NOMO-1 treated with DMSO at 0.1 percent for 48 hours (cell line): ENCODE measurements around the gene AMOT.

Experiments used
- DNase-seq: peaks from one replicate; lab custom pipeline; 2025; ENCODE audit not compliant: unreplicated experiment; lab: John Stamatoyannopoulos, UW

Gene AMOT

GRCh38 chrX:112803060-112803459, 37.6 kb downstream of the AMOT start:
- no peak for DNase-seq

GRCh38 chrX:112802541-112802940, 38.1 kb downstream of the AMOT start:
- DNase-seq, result no peak

GRCh38 chrX:112800971-112801775, 39.5 kb downstream of the AMOT start:
- no peak for DNase-seq

- DNase-seq, result no peak
Measured at GRCh38 chrX:112799425-112799824, 41.2 kb downstream of the AMOT start.

DNA sequence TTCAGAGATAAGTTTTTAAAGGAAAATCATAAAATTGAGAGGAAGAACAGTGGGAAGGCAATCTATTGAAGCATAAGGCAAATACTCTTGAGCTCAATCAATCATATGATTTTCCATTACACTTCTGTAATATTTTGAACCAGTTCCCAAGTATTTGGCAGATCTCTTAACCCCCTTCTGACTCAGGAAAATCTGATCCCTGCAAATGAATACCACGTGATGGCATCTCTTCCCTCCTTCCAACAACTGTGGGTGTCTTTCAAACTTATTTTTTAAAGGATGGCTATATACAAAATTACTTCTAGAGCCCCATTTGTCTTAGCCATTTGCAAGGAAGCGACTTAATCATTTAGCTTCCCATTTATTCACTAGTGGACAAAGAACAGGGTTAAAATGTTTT, 41.9 kb downstream of the AMOT start:
- no peak for DNase-seq

- DNase-seq, result no peak
Measured at GRCh38 chrX:112789931-112790330, 50.7 kb downstream of the AMOT start.

- peak; percentile 33 for DNase-seq
Measured at GRCh38 chrX:112786076-112786475, 54.6 kb downstream of the AMOT start.

- no peak for DNase-seq
Measured at GRCh38 chrX:112785344-112785743, 55.3 kb downstream of the AMOT start.

DNA sequence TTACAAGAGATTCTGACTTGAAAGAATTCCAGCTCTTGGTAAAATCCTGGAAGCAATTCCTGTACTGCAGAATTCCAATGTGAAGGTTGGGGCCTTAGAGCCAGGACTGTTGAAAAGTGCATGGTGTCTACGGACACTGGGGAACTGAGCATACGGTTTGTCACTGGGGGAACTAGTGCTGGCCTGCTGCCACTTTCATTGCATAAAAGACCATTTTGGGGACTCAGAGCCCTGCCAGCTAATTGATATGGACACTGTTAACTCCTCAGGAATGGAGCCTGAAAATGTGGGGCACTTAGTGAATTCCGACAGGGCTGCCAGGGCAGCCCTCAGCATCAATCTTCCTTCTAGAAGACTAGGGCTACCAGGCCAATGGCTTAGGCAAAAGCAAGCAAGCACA, 55.9 kb downstream of the AMOT start:
- no peak for DNase-seq

DNA sequence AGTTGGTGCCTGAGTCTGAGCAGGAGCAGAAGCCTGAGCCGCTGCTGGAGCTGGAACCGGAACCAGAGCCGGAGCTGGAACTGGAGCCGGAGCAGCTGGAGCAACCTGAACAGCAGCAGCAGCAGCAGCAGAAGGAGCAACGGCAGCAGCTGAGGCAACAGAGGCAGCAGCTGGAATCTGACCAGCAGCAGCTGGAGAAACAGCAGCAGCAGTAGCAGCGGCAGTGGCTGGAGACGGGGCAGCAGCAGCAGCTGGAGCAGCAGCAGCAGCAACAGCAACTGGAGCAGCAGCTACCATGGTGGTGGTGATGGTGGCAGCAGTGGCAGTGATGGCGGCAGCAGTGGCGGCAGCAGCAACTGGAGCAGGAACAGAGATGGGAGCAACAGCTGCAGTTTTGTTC, 61.5 kb downstream of the AMOT start:
- no peak for DNase-seq

- DNase-seq, result no peak
Measured at GRCh38 chrX:112774651-112775293, 65.9 kb downstream of the AMOT start.

DNA sequence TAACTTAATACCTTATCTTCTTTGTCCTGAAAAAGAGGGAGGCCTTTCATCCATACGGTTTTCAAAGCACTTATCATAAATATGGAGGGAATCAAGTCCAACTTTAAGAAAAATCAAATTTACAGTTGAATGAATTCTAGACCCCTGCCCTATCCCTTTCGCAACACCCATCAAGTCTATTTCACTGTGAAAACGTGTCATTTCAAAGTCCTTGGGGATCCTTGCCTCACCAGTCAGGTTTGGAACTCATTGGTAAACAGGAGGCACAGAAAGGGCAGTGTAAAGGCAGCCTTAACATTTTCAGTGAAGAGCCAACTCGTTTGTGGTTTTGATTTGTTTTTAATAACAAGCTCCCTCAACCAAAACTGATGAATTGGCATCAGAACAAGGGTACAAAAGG, 66.5 kb downstream of the AMOT start:
- DNase-seq, result no peak

DNA sequence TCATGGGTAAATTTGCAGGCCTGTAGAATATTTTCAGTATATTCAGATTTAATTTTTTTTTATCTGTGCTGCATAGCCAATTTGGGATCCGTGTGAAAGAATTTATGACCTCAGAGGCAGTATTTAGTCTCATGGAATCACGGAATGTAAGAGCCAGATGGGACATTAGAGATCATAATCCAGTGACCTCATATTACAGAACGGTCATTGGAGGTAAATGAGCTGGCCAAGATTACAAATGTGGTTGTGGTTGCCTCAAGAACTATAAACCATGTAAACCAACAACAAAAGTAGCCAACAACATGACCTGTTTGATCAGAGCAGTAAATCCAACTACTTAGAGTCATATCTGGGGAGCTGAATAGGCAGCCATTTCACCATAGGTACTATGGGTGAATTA, 71.6 kb downstream of the AMOT start:
- no peak for DNase-seq

DNA sequence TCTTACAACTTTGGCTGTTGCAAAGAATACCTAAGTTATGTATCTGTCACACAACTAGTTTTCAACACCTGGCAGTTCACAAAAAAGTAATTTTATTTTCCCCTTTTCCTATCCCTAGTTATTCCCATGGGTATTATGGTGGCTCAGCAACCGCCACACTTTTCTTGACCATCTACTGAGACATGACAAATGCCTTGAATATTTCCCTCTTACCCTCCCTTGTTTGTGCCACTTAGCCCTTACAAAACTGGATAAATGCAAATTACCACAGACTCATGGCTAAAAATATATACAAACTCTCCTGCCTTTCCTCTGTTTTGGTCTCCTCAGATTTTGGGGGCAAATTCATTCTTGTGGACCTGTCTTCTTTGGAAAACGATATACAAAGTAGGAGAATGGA, 72.1 kb downstream of the AMOT start:
- DNase-seq, result no peak

- DNase-seq, result no peak
Measured at GRCh38 chrX:112766774-112767173, 73.9 kb downstream of the AMOT start.

- peak; percentile 68 for DNase-seq
Measured at GRCh38 chrX:112761242-112762207, 79.1 kb downstream of the AMOT start.

DNA sequence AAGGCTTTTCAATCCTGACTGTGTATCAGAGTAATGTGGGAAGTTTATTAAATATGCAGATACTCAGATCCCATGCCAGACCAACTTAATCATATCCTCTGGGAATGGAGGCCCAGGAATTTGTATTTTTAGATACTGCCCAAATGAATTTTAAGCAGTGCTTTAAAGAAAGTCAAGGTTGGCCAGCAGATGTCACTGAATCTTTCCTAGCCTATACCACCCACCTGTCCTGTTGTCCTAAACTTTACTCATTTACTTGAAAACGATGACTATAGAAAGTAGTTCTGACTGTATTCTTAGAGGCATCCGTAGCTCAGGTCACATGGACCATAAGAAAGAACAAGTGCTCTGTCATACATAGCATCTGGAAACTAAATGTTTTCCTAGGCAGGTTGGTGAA, 79.9 kb downstream of the AMOT start:
- no peak for DNase-seq

- DNase-seq, result no peak
Measured at GRCh38 chrX:112759966-112760365, 80.7 kb downstream of the AMOT start.

GRCh38 chrX:112759512-112759911, 81.1 kb downstream of the AMOT start:
- no peak for DNase-seq

DNA sequence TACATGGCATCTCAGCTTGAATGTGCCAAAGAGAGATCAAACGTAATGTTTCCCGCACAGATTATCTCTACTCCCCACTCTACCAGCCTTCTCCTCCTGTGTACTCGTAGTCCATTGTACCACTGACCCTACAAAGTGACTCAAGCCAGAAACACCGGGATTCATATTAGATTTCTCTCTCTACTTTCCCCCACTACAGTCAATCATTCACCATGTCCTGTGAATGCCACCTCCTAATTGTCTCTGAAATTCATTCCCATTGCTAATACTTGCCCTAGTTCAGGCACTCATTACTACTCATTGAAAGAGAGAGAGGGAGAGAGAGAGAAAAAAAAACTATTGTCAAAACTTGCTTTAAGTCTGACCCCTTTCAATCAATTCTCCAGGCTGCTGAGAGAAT, 82.7 kb downstream of the AMOT start:
- no peak for DNase-seq

DNA sequence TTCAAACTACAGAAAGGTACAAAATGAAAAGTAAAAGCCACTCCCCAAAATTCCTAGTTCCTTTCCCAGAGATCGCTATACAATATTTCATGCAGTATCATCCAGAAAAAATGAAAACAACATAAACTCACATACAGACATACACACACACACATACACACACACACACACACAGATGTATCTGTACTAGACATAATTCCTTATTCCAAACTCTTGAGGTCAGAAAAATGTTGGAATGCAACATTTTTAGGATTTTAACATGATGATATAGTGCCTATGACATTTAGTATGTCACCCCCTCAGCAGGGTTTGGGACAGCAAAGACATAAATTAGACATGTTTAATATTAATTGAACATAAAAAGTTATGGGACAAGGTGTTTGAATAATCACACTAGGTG, 87.5 kb downstream of the AMOT start:
- DNase-seq, result no peak

- no peak for DNase-seq
Measured at GRCh38 chrX:112751076-112751475, 89.6 kb downstream of the AMOT start.
